PFSK-1 (cell line): ENCODE measurements around the gene SORBS2.

Experiments used
- FOXP2 ChIP-seq: optimal IDR thresholded peaks from 2 replicates; pipeline ENCODE3; 2011; ENCODE audit warnings: borderline replicate concordance, control low read depth, inconsistent platforms; ENCODE audit not compliant: insufficient read depth; ENCODE audit errors: extremely low read length, extremely low read depth
- POLR2AphosphoS5 ChIP-seq: IDR thresholded peaks from 2 replicates; pipeline ENCODE4 v1.6.1; 2012; ENCODE audit warnings: low read depth, mild to moderate bottlenecking, control low read depth, low read length, moderate library complexity
- REST ChIP-seq, 2 experiments: IDR thresholded peaks; 2 replicates each; pipeline versions ENCODE4 v1.6.1 to v1.8.0; 2011 to 2012; ENCODE audit warnings: low read depth in 2 of 2, low read length in 2 of 2, control low read depth in 1 of 2, inconsistent platforms in 1 of 2, mild to moderate bottlenecking in 1 of 2, moderate library complexity in 1 of 2; ENCODE audit not compliant: insufficient read depth in 1 of 2
- SIN3A ChIP-seq: IDR thresholded peaks from 2 replicates; pipeline ENCODE4 v1.6.1; 2012; ENCODE audit warnings: mild to moderate bottlenecking, low read length, moderate library complexity, borderline replicate concordance; ENCODE audit not compliant: insufficient read depth
- TAF1 ChIP-seq: IDR thresholded peaks from 2 replicates; pipeline ENCODE4 v1.6.1; 2012; ENCODE audit warnings: low read length, control low read depth, borderline replicate concordance; ENCODE audit not compliant: insufficient read depth

- TF ChIP-seq SIN3A = no peak
- TF ChIP-seq REST (IDR thresholded peaks at IDR 0.05; ENCODE audit: insufficient read depth in 1 of 2, low read depth in 2 of 2, low read length in 2 of 2) = no peak
- no peak for TF ChIP-seq POLR2AphosphoS5
- no peak for TF ChIP-seq TAF1
- TF ChIP-seq FOXP2 = no peak
Measured at GRCh38 chr4:185730849-185731608, 81.0 kb downstream of the SORBS2 start.
